Tongue (tissue), 2 donors: ENCODE measurements around the gene JAG1. TPM values are rescaled to one million over a fixed set of nuclear protein-coding genes. Genes with fewer than 3 reads are reported as not detected.

Source experiments
- DNase-seq: peaks from one replicate; pipeline ENCODE4 v3.0.0-alpha.2; 2015
- total RNA-seq: library from RNA; depleted of rRNA; stranded (reverse); fragments of >200 nt; gene quantifications from one replicate; pipeline ENCODE4 v1.2.3, GENCODE V29; 2014

The JAG1 gene
- total RNA-seq = 98.4 TPM

DNA sequence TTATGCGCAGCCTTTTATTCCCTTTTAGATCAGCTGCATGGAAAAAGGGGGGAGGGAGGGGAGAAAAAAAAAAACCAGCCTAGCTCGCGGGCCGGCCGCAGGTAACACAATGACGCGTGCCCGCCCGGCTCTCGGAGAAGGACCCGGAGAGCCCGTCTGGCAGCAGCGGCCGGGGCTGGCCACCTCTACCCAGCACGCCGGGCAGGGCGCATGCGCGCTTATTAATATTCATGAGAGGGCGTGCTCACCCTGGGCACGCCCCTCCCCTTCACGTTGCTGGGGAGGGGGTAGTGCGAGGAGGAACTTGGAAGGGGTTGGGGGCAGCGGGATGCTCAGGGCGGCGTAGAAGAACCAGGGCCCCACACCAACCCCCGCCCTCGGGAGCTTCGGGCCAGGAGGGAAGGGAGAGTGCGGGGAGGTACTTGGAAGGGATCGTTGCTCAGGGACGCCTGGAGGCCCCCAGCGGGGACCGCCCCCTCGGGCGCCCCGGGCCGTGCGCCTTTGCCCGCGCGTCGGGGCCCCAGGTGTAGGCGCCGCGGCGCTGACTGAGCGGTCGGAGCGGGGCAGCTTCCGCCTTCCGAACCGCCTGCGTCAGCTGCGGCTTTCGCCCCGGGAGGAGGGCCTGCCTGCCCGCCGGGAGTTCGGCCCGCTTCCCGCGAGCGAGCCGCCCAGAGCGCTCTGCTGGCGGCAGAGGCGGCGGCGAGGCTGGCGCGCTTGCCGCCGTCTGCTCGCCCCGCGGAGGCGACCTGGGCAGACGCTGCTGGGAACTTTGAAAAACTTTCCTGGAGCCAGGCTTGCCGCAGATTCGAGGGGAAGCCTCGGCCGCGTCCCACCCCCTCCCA, at the start of gene JAG1:
JAG1 (minus strand) TSS at position 158 of the 842 bp plus-strand sequence. CDS start 469 bp downstream, outside the sequence.
- peak; percentile 98 for DNase-seq

DNA sequence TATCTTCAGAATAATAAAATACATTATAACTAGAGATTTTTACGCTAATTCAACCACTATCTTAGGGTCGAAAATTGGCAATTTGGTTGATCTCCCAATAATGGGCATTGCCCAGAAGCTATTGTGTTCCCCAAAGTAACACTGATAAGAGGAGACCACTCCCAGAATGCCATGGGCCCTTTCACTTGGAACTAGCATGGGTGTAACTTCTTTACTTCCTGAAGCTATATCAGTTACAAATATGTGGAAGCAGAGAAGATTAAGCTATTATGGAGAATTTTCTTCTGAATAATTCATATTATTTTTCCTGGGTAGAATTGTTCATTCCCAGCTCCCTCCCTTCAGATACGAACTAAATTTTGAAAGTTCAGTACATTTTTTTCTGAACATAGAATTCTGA, 48.2 kb upstream of the JAG1 start:
- no peak for DNase-seq

DNA sequence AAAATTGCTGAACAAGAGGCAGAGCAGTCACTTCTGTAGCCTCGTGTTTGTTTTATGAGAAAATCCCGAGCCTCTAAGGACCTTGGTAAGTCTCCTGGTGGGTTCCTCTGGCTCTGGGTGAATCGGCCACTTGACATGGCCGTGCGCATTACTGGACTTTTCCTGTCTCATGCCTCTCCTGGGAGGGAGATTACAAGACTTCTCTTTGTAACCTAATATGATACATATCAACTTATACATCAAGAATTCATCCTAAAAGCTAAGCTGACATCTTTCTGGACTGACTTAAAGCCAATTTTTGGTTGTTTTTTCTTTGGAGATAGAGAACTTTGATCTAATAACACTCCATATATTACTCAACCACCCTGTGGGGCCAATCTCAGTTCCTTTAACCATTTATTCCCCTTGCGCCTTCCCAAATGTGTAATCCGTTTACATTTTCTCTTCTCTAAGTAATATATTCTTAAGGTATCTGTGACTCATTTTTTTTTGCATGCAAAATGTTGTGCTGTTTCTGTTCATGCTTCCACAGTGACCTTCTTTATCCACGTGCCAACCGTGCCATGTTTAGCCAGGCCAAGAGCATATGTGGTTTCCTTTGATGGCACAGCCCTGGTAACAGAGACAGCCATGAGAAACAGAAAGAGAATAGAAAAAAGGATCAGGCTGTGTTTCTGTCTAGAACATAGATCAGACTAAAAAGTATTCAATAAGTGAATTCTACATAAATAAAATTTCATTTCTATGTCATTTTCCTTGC, 47.5 kb upstream of the JAG1 start:
- no peak for DNase-seq

DNA sequence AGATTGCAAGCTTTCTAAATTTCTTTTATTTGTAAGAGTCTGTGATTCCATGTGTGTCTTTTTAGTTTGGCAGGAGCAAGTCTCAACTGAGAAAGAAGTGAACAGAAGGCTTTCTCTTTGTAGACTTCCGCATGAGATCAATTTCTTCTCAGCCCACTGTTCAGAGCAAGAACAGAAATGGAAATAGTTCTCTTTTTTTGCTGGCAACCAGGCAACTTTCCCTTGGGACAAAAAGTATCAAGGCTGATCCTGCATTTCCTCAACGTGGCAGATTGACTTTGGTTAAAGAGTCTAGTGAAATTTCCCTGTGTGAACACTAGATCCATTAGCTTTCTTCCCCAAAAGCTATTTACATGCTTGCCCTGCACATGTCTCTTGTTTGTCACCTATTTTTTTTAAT, 46.8 kb upstream of the JAG1 start:
- DNase-seq = peak; percentile 32

DNA sequence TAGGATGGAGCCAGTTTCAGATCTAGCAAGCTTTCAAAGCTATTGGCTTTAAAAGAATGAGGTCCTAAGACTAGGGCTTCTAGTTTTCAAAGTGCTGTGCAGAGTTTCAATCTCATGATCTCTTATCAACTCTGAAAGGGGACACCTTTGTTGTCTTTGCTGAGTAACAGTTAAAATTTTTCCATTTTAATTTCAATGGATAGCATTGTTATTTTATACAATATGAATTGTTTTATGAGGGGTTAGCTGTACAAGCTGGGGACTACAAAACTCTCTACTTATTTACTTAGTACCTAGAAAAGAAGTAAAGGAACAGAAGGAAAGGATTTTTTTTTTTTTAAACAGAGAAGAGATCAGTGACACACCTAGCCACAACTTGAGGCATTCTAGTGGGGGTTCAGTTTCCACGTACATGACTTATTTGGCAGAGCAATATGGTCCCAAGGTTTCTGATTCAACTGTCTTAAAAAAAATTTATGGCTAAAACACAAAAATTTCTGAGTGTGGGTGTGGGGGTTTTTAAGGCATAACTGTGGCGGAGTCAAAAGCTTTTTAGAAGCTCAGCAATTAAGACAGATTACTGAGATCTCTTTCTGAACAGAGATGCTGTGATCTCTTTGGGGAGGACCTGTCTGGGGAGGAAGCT, 46.1 kb upstream of the JAG1 start:
- DNase-seq = no peak

DNA sequence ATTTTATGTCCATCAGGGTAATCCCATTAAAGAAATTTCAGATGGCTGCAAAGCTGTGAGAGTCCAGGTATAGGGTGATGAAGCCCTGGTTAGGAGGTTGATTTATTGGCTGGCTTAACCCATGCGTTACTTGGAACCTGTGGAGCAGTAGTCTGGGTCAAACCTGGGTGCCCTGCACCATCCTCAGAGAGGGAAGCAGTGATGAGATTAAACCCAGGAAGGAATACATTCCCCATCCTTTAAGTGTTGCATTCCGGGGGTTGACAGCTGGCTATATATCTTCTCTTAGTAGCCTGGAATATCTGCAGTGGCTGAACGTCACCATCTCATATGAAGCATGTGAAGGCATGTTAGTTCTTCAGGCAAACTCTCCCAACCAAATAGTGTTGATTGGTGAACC, 44.9 kb upstream of the JAG1 start:
- DNase-seq = no peak

DNA sequence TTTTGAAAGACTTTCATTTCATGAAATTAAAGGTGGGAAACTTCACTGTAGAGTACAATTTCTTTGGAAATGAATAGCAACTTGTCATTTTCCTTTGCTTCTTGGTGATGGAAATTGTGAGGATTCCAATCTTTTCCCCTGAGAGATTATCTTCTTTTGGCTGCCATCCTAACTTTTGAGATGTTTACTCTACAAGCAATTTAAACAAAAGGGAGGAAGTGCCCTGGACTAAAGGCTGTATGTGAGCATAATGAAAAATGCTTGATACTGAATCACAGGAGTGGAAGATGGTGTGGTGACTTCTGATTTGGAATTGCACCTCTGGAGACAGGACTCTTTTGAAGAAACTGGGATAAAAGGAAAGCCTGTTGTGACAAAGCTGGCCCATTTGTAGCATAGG, 43.1 kb upstream of the JAG1 start:
- peak; percentile 31 for DNase-seq

DNA sequence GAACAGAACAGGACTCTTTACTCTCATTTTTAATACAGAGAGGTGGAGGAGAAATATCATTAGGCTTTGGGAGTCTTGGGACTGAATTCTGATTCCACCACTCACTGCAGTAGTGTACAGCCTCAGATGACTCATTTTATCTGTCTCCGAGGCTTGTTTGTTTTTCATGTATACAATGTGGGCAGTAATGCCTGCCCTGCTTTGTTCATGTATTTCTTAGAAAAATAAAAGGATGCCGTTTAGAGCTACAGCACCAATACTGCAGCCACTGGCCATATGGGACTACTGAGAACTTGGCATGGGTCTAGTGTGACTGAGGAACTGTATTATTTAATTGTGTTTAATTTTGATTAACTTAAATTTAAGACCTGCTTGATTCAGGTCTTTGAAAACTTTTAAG, 41.2 kb upstream of the JAG1 start:
- DNase-seq = no peak

DNA sequence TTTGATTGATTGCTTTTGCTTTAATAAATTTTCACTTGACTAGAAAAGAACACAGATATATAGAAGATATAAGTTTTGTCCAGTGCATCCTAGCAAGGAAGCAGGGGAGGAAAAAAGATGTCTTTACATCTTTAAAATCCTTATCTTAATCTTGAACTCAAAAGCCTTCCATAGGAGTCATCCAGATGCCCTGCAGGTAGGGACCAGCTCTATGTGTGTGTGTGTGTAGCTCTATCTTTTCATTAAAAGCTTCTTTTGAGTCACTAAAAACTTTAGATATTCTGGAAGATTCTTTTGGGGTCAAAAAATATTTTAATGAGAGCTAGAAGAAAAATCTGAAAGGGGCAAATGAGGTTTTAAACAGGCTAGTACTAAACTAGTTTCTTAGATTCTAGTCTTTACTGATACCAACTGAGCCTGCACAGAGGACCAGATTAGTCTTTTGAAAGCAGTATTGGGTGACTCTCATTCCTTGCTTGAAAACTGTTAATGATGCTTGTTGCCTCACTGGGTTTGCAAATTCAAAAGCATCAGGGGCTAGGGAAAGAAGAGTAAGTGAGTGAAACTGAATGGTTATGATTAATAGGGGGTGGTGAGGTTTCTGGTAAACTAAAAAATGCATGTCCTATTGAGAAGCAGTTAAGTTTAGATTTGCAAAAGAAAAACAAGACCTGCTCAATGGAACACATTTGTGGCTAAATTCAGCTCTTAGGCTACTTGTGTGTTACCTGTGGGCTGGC, 40.6 kb upstream of the JAG1 start:
- no peak for DNase-seq

DNA sequence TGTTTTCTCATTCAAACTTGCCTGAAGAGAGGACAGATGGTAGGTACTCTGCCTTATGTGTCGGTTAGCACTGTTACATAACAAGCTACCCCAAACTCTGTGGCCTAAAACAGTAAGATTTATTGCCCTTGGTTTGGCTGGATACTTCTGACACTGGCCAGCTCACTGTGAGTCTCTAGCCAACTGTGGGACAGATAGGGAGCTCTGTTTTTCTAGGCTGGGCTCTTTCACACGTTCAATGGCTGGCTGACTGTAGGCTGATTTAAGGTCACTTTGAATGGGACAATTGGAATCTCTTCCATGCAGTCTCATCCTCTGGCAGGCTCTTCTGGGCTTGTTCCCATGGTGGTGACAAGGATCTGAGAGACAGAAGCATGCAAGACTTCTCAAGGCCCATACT, 39.4 kb upstream of the JAG1 start:
- no peak for DNase-seq

DNA sequence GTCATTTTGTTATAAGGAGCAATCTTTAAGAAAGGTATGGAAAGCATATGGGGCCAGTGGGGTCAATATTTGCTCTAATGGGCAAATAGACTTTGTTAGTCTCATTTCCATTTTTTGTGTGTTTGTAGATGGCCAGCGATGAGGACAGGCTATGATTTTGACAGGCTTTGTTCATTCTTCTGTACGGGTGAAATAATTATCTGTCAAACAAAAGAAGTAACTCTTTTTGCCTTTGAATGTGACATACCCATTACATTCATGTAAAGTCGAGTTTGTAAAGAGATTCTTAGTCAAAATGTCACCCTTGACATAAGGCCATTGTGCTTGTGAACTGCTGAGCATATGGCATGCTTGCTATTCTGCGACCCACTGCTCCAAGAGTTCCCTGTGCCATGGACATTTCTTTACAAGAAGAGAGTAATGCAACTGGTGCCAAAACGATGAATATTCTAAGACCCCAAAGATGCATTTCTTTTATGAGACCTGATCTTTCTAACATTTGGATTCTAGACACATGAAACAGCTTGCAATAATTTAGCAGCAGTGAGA, 38.2 kb upstream of the JAG1 start:
- no peak for DNase-seq

DNA sequence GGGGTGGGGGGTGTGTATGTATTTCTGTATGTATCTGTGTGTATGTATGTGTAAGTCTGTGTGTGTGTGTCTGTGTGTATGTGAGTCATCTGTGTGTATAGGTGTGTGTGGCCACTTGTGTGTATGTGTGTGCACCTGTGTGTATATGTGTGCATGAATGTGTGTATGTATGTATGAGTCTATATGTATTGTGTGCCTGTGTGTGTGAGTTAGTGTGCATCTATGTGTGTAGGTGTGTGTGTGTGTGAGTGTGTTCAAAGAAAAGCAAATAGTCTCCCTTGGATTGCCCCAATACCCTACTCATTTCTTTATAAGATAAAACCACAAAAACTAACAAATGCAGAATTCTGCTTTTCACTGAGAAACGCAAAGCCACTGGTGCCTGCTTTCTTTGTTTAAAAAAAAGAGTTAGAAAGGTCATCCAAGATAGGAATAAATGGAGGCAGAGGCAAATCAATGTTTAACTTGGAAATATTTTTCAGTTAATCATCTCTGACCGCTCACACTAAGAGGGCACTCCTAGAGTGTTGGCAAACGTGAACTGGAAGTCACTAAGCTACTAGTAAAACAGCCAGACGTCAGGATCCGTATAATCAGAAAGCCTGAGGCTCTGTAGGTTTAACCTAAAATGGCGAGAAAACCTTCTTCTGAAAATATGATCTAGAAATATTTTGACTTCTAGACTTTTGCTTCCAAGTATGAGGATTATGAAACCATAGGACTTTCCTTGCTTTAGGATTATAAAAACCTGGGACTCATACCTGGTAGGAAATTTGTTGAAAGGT, 37.4 kb upstream of the JAG1 start:
- no peak for DNase-seq

DNA sequence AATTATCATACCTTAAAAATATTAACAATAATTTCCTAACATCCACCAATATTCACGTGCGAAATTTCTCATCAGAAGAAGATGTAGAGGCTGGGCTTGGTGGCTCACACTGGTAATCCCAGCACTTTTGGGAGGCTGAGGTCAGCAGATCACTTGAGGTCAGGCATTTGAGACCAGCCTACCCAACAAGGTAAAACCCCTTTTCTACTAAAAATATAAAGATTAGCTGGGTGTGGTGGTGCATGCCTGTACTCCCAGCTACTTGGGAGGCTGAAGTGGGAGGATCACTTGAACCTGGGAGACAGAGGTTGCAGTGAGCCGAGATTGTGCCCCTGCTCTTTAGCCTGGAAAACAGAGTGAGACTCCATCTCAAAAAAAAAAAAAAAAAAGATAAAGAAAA, 36.1 kb upstream of the JAG1 start:
- no peak for DNase-seq

DNA sequence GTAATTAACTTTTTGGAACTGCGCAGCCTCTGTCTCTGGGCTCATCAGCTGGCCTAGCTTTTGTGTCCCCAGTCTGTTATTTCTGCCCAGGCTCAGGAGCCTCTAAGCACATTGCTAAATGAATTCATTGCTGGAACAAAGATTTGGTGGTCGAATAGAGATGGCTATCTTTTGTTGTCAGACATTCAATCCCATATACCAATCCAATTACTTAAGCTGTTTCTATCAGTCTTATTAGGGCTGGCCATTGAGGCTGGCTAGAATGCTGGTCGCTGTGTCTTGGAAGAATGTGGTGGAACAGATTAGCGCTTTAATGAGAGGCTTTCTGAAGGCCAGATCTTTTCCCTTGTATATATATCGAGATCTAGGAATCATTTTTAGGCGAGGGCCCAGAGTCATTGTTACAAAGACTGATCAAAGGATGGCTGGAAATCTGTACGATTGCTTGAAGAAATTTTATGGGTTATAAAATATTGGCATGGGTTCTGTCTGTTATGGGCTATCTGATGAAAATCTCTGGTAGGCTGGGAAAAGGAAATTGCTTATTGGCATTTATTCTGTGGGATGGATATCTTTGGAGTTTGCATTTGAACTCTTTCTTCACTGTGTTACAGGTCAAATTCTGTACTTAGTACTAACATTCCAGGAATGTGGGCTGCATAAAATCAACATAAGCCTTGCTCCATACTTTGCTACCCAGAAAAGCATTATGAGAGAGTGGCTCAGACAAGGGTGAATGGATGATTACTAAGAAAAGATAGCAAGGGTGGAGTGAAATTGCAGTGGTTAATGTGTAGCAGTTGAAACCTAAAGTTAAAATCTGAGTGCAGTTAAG, 34.8 kb upstream of the JAG1 start:
- no peak for DNase-seq

DNA sequence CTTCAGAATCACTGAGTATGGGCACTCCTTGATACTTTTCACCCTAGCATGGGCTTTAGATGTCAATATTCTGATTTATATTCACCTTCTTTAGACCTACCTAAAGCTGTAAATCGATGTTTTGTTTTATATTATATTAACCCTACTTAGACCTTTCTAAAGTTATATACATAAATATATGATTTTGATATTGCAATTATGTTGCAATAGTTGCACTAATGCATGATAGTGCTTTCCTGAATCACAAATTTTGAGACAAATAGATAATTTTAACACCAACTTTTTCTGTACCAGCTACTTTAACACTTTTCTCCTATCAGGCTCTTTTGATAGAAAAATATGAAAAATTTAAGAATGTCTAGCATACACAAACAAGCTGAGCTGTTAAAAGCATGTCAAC, 34.0 kb upstream of the JAG1 start:
- no peak for DNase-seq

DNA sequence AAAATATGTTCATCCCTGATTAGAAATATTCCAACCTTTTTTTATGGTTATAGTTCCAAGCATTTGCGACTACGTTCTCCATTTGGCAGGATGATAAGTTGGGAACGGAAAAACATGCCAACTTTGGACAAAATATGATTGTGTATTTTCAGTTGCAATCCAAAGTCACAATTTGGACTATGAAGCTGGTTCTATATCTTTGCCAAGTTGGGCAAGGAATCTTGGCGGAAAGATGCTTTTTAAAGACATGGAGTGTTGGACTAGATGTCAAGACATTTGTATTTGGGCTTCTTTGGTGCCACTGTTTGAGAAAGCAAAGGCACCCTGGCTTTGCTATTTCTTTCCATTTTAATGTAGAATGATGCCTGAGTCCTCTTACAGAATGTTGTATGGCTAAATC, 33.3 kb upstream of the JAG1 start:
- no peak for DNase-seq

DNA sequence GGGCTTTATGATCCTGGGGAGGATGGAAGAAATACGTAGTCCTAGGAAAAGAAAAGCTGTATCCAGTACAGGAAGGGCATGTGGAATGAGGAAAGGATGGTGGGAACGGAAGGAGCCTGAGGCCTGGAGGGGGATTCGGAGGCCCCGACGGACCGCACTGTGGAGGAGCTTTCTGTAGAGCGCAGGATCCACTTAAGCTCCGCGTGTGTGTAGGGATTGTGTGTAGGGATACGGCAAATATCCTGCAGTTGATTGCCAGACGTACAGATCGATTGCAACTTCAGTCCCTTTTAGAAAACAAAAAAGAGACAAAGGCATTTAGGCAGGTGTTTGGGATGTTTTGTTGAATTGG, 32.6 kb upstream of the JAG1 start:
- no peak for DNase-seq

DNA sequence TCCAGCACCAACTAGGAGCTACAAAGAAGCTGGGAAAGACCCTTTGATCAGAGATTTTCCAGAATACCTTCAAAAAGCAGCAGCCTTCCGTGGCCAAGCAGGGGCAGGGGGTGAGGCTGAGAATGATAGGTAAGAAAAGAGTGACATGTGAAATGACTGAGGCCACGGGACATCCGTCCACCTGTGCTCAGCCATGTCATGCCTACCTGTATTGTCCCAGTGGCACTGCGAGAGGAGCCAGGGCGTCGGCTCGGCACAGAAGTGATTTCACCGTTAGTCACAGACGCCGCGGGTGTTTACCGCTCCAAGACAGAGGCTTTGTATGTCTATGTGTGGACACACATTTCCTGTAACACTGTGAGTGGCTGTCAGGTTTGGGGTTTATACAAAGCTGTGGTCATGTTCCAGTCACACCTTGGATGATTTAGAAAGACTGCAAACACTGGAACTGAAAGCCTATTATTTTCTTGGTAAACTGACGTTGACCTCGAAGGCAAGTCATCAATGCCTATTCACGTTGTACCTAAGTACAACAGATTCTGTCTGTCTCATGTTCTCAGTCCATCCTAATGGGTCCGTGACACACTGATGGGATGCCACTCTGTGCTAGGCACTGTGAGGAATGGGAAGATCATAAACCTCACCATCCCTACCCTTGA, 32.1 kb upstream of the JAG1 start:
- no peak for DNase-seq

DNA sequence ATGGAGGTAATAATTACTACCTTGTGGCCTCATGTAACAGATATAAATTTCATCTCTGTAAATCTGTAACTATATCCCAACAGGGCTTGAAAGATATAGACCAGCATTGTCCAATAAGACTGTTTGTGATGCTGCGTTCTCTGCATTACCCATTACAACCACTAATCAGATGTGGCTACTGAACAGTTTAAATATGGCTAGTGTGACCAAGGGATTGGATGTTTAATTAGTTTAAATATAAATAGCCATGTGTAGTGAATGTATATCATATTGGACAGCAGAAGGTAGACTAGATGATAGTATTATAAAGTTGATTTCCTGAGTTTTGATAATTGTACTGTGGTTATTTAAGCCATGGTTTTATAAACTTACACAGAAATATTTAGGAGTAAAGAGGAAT, 27.8 kb upstream of the JAG1 start:
- no peak for DNase-seq

DNA sequence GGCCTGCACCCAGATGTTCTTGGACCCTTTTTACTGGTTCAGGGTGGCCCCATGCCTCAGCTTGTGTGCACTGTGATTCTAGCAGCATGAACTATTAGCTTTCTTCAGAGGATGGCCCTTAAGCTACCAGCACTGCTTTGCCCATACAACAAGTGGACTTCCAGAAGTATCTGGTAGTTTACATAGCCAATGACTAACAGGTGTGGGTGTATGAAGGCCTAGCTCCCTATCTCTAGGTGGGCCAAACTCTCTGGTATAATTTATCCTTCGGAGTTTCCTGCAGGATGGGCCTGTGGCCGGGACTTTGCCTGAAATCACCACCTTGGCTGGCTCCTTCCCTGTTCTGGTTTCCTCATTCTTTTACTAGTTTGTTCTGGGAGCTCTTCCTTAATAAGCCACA, 26.1 kb upstream of the JAG1 start:
- DNase-seq = no peak
